Measurements from ENCODE around the gene ATP2C1. TPM values are rescaled to one million over a fixed set of nuclear protein-coding genes. Genes with fewer than 3 reads are reported as not detected.

Gene ATP2C1
- total and polyA plus RNA-seq, 2 donors (not counting 3 experiments of a cell fraction or from before 2014, with no cell fraction given) = 50.1 to 73.3 TPM

GRCh38 chr3:130941793-130942192 is 47.9 kb downstream of the ATP2C1 start:
- peaks cover 7% of the 10 kb centered on the region in 2 experiments for H3K36me3 ChIP-seq (ENCODE audit: control insufficient read depth in 2 of 2, extremely low read depth in 1 of 2, insufficient read depth in 2 of 2, low read length in 2 of 2)
- no peak overlapping the region for H3K4me2 ChIP-seq (ENCODE audit: insufficient read depth, low read length)
- CTCF ChIA-PET = no interaction called here
- no peaks in the 10 kb centered on the region for H3K9me3 ChIP-seq (replicated peaks; ENCODE audit: control insufficient read depth, insufficient read depth, low read length)
- no peak overlapping the region for H2AFZ ChIP-seq (ENCODE audit: low read depth, low read length)
- no peak for DNase-seq (ENCODE audit: low read depth, low spot score)
- H3K27me3 ChIP-seq (ENCODE audit: control insufficient read depth in 2 of 2, insufficient read depth in 2 of 2, low read length in 2 of 2) = no peaks in the 10 kb centered on the region
- no peak overlapping the region for H3K9ac ChIP-seq (replicated peaks; ENCODE audit: extremely low read depth, insufficient read depth, low read length)
- intact Hi-C loops (cut with micrococcal nuclease) (no loop called here), dilution Hi-C loops (cut with MboI; ENCODE audit: extremely low pct_ligation_motif_present, low sequenced_read_pairs) (no loop called here)
- FAIRE-seq = no peak
- no peaks in the 10 kb centered on the region for H3K4me1 ChIP-seq (ENCODE audit: control insufficient read depth, extremely low read depth, insufficient read depth, low read length)
- H3K79me2 ChIP-seq (ENCODE audit: control insufficient read depth, insufficient read depth, low read length) = no peaks in the 10 kb centered on the region
- TF ChIP-seq, protein P1, sequence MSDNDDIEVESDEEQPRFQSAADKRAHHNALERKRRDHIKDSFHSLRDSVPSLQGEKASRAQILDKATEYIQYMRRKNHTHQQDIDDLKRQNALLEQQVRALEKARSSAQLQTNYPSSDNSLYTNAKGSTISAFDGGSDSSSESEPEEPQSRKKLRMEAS (IDR thresholded peaks at IDR 0.05; ENCODE audit: insufficient read depth, insufficient read length) = no peak
- no peak for TF ChIP-seq GATA2 (IDR thresholded peaks at IDR 0.05; ENCODE audit: insufficient read depth, insufficient read length, low read depth, low read length)
- TF ChIP-seq FOS (IDR thresholded peaks at IDR 0.05; ENCODE audit: borderline replicate concordance, insufficient read depth, low read length) = no peak
- no peak for TF ChIP-seq CTCF (IDR thresholded peaks at IDR 0.05; ENCODE audit: extremely low read depth in 1 of 2, insufficient read depth in 1 of 2, low read depth in 1 of 2, low read length in 2 of 2)
- TF ChIP-seq MYC (IDR thresholded peaks at IDR 0.05; ENCODE audit: low read depth, low read length) = no peak
- no peak for TF ChIP-seq EZH2 (IDR thresholded peaks at IDR 0.05; ENCODE audit: borderline replicate concordance, low read depth, low read length, severe bottlenecking)
- TF ChIP-seq POLR2AphosphoS5 (IDR thresholded peaks at IDR 0.05; ENCODE audit: insufficient read depth, low read depth, low read length) = no peak
- no peak for TF ChIP-seq JUN (IDR thresholded peaks at IDR 0.05; ENCODE audit: borderline replicate concordance, insufficient read depth, insufficient read length, low read depth)
- TF ChIP-seq POLR2A (IDR thresholded peaks at IDR 0.05; ENCODE audit: low read depth, low read length) = no peak
- H3K9me1 ChIP-seq (replicated peaks; ENCODE audit: control insufficient read depth, extremely low read depth, insufficient read depth, low read length) = no peaks in the 10 kb centered on the region
- POLR2A ChIA-PET = no interaction called here
- H3K4me3 ChIP-seq (replicated peaks in 1 of 3; ENCODE audit: insufficient read depth in 1 of 3, low read depth in 1 of 3, low read length in 3 of 3) = no peak overlapping the region
- H3K27ac ChIP-seq (ENCODE audit: insufficient read depth, low read depth, low read length) = no peak overlapping the region
- H4K20me1 ChIP-seq (replicated peaks; ENCODE audit: control insufficient read depth, extremely low read depth, insufficient read depth, low read length) = peaks cover 2% of the 10 kb centered on the region
- BruUV-seq (replicated peaks) = no TSS peak

All from endothelial cell of umbilical vein (primary cell).